Measurements from ENCODE around the gene TJP3. TPM values are rescaled to one million over a fixed set of nuclear protein-coding genes. Genes with fewer than 3 reads are reported as not detected.

TJP3 gene
- total and polyA plus RNA-seq, 2 donors = 1.4 to 3.3 TPM

DNA sequence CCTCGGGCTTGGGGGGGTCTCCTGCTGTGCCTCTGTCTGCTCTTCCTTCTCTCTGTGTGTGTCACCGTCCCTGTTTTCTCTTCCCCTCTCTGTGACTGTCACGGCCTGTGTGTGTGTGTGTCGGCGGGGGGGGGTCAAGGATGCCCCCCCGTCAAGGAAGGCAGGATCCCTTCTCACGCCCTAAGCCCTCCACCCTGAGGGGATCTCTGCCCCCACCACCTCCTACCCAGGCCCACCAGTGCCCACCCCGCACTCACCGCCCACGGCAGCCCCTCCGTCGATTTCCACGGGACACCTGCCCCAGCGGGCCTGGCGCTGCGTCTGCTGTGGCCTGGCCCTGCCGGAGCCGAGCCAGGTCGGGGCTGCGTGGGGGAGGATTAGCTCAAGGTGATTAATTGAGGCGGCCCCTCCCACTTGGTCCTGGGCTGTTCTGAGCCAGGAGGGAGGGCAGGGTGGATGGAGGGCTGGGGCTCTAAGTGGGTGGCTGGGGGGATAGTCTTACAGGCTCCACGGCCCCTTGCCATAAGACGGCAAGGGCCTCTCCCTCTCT is 63.8 kb downstream of the TJP3 start, which contains the start of gene RAX2:
Gene RAX2 (minus strand): TSS at position 323 of the 550 bp plus-strand sequence. CDS start 486 bp downstream, outside the sequence.
- H3K4me1 ChIP-seq (ENCODE audit: control insufficient read depth in 2 of 2, insufficient read depth in 2 of 2, low read length in 2 of 2) = no peaks in the 10 kb centered on the region
- H3K27me3 ChIP-seq (ENCODE audit: control insufficient read depth in 2 of 2, insufficient read depth in 1 of 2, low read length in 1 of 2) = no peaks in the 10 kb centered on the region
- H3K4me3 ChIP-seq (ENCODE audit: low read length in 2 of 2) = no peak within 1 kb of the TSS
- WGBS = 77% methylated on average over 23 of the region's 23 CpGs
- DNase-seq (ENCODE audit: low read depth in 6 of 9, low spot score in 9 of 9) = no peak
- H3K9me3 ChIP-seq (ENCODE audit: control insufficient read depth in 2 of 2, insufficient read depth in 1 of 2, low read length in 1 of 2) = no peaks in the 10 kb centered on the region
- H3K27ac ChIP-seq (ENCODE audit: low read depth in 1 of 2, low read length in 1 of 2) = no peak within 1 kb of the TSS
- peaks cover 18 to 28% of the 10 kb centered on the region in 2 donors for H3K36me3 ChIP-seq (ENCODE audit: control insufficient read depth in 2 of 2, insufficient read depth in 2 of 2, low read length in 1 of 2)

DNA sequence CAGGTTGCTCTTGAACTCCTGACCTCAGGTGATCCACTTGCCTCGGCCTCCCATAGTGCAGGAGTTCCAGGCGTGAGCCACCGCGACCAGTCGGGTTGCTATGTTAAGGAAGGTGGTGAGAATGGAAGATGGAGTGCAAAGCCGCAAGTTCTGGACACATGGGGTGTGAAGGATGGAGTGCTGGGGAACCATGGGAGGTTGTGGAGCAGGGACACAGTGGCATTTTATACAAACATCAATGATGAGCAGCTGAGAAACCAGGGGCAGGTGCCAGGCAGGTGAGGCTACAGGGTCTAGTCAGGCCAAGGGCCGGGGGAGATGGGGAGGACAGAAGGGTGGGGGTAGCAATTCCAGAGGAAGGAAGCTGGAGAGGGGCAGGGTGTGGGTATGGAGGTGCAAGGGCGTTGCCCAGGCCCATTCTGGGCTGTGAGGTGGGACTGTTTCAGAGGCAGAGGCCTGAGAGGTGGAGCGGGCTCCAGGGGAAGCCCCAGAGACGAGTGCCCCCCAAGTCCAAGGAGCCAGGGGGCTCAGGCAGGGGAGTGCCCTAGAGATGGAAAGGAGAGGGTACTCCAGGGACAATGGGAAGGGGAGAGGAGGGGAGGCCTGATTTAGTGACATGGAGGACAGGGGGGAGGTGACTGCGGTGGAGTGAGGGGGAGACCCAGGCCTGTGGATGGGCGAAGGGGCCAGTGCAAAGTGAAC is 65.8 kb downstream of the TJP3 start:
- Histone ChIP-seq H3K27ac (ENCODE audit: low read depth in 1 of 2, low read length in 1 of 2) (no peak overlapping the region), H3K36me3 (ENCODE audit: control insufficient read depth in 2 of 2, insufficient read depth in 2 of 2, low read length in 1 of 2) (peaks cover 1 to 9% of the 10 kb centered on the region in 2 donors), H3K4me1 (ENCODE audit: control insufficient read depth in 2 of 2, insufficient read depth in 2 of 2, low read length in 2 of 2) (no peaks in the 10 kb centered on the region), H3K9me3 (ENCODE audit: control insufficient read depth in 2 of 2, insufficient read depth in 1 of 2, low read length in 1 of 2) (peaks cover 0 to 12% of the 10 kb centered on the region in 2 donors), H3K27me3 (ENCODE audit: control insufficient read depth in 2 of 2, insufficient read depth in 1 of 2, low read length in 1 of 2) (no peaks in the 10 kb centered on the region), H3K4me3 (ENCODE audit: low read length in 2 of 2) (no peak overlapping the region)
- 95% methylated on average over 12 of the region's 12 CpGs for WGBS
- no peak for DNase-seq (ENCODE audit: low read depth in 6 of 9, low spot score in 9 of 9)

DNA sequence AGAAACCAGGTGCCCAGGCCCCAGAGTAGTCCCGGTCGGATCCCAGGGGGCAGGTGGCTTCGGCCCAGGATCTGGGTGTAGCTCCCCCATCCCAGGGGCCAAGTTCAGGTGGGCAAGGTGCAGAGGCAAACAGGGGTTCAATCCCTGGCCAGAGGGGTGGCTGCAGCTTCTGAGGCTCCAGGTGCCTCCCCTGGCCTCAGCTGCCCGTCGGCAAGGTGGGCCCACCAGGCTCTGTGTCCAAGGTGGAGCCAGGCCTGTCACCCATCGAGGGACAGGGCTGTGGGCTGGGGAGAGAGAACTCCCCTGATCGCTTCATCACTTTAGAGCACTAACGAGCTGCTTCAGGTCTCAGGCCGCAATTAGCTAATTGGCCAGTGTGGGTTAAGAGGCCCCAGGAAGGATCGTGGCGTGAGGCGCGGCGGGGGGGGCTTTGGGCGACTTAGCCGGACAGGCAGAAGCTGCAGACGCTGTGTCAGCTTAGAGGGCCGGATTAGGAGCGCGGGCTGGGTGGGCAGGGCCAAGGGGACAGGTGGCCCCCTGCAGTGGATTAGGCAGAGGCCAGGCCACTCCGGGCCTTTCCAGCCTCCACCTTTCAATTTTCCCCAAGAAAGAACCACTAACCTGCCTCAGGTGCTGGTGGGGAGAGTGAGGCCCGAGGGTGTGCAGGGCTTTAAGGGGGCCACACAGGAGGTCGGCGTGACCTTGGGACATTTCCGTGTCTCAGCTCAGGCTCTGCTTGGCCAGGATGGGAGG is 66.6 kb downstream of the TJP3 start:
- Histone ChIP-seq H3K27me3 (ENCODE audit: control insufficient read depth in 2 of 2, insufficient read depth in 1 of 2, low read length in 1 of 2) (no peaks in the 10 kb centered on the region), H3K27ac (ENCODE audit: low read depth in 1 of 2, low read length in 1 of 2) (no peak overlapping the region), H3K4me3 (ENCODE audit: low read length in 2 of 2) (no peak overlapping the region), H3K4me1 (ENCODE audit: control insufficient read depth in 2 of 2, insufficient read depth in 2 of 2, low read length in 2 of 2) (no peaks in the 10 kb centered on the region), H3K36me3 (ENCODE audit: control insufficient read depth in 2 of 2, insufficient read depth in 2 of 2, low read length in 1 of 2) (peaks cover 0 to under 1% of the 10 kb centered on the region in 2 donors), H3K9me3 (ENCODE audit: control insufficient read depth in 2 of 2, insufficient read depth in 1 of 2, low read length in 1 of 2) (peaks cover 0 to 20% of the 10 kb centered on the region in 2 donors)
- 85% methylated on average over 25 of the region's 25 CpGs for WGBS
- DNase-seq (ENCODE audit: low read depth in 6 of 9, low spot score in 9 of 9) = no peak

DNA sequence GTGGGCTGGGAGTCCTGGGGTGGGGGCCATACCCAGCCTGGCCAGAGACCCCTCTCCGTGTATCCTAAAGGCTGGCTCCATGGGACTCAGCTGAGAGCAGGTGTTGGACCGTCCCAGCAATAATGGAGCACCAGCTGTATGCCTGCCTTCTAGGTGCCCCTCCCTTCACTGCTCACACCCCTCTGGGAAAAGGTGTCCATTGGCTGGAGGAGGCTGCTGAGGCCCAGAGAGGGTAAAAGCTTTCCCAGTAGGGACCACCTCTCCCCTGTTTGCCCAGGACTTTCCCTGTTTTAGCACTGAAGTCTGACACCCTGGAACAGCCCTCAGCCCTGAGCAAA is 67.2 kb downstream of the TJP3 start:
- 95% methylated on average over 2 of the region's 2 CpGs for WGBS

DNA sequence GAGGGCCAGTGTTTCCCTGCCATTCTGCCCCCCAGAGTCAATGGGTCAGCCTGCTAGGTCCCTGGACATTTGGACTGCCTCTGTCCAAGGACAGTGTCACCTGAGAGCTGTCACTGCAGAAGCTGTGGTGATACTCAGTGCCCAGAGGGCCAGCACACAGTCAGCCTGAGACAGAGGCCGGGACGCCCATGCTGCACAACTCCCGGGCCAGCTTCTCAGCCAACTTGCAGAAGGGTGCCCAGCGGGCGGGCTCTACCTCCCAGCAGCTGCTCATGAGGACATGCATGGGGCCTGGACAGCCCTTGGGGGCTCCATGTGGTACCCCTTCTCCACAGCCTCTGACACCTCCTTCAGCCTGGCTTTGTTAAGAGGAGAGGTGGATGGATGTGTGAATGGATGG is 67.6 kb downstream of the TJP3 start:
- 92% methylated on average over 5 of the region's 5 CpGs for WGBS
- H3K4me1 ChIP-seq (ENCODE audit: control insufficient read depth in 2 of 2, insufficient read depth in 2 of 2, low read length in 2 of 2) = no peaks in the 10 kb centered on the region
- H3K27me3 ChIP-seq (ENCODE audit: control insufficient read depth in 2 of 2, insufficient read depth in 1 of 2, low read length in 1 of 2) = no peaks in the 10 kb centered on the region
- no peak for DNase-seq (ENCODE audit: low read depth in 6 of 9, low spot score in 9 of 9)
- no peaks in the 10 kb centered on the region for H3K36me3 ChIP-seq (ENCODE audit: control insufficient read depth in 2 of 2, insufficient read depth in 2 of 2, low read length in 1 of 2)
- H3K4me3 ChIP-seq (ENCODE audit: low read length in 2 of 2) = no peak overlapping the region
- H3K27ac ChIP-seq (ENCODE audit: low read depth in 1 of 2, low read length in 1 of 2) = no peak overlapping the region
- H3K9me3 ChIP-seq (ENCODE audit: control insufficient read depth in 2 of 2, insufficient read depth in 1 of 2, low read length in 1 of 2) = peaks cover 0 to 26% of the 10 kb centered on the region in 2 donors

More for the DNA sequence above, 67.2 kb downstream of the TJP3 start:
- H3K36me3 ChIP-seq (ENCODE audit: control insufficient read depth in 2 of 2, insufficient read depth in 2 of 2, low read length in 1 of 2) = no peaks in the 10 kb centered on the region
- no peak overlapping the region for H3K4me3 ChIP-seq (ENCODE audit: low read length in 2 of 2)
- peaks cover 0 to 21% of the 10 kb centered on the region in 2 donors for H3K9me3 ChIP-seq (ENCODE audit: control insufficient read depth in 2 of 2, insufficient read depth in 1 of 2, low read length in 1 of 2)
- no peak overlapping the region for H3K27ac ChIP-seq (ENCODE audit: low read depth in 1 of 2, low read length in 1 of 2)
- no peaks in the 10 kb centered on the region for H3K4me1 ChIP-seq (ENCODE audit: control insufficient read depth in 2 of 2, insufficient read depth in 2 of 2, low read length in 2 of 2)
- no peaks in the 10 kb centered on the region for H3K27me3 ChIP-seq (ENCODE audit: control insufficient read depth in 2 of 2, insufficient read depth in 1 of 2, low read length in 1 of 2)
- DNase-seq (ENCODE audit: low read depth in 6 of 9, low spot score in 9 of 9) = no peak

DNA sequence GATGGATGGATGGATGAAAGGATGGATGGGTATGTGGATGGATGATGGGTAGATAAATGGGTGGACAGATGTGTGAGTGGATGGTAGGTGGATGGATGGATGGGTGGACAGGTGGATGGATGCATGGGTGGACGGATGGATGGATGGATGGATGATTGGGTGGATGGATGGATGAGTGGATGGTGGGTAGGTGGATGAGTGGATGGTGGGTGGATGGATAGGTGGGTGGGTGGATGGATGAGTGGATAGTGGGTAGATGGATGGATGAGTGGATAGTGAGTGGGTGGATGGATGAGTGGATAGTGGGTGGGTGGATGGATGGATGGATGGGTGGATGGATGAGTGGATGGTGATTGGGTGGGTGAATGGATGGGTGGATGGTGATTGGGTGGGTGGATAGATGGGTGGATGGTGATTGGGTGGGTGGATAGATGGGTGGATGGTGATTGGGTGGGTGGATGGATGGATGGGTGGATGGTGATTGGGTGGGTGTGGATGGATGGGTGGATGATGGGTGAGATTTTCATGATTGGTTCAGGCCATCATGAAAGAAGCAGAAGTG is 68.4 kb downstream of the TJP3 start:
- H3K27ac ChIP-seq (ENCODE audit: low read depth in 1 of 2, low read length in 1 of 2) = no peak overlapping the region

DNA sequence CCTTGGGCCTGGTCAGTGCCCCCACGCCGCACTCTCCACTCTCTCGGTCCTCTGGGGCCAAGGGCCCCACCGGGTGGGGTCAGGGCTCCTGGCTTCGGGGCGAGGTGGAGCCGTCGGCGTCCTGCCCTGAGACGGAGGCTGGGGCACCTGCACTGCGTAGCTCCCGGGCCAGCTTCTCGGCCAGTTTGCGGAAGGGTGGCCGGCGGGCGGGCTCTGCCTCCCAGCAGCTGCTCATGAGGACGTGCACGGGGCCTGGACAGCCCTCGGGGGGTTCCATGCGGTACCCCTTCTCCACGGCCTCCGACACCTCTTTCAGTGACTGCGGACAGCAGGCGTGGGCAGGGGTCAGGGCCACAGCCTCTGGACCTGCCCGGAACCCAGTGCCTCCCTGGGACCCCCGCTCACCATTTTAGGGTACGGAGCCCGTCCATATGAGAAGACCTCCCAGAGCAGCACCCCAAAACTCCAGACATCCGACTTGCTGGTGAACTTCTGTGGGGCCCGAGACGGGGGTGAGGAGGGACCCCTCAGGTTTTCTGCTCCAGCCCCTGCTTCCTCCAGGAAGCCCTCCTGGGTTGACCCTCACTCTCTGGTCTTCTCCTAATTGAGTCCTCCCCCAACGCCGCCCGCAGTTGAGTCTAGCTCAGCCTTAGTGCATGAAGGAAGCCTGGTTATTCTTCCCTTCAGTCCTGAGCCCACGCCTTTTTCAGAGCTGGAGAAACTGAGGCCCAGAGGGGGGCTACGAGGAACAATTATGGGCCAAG is 70.1 kb downstream of the TJP3 start:
- WGBS = 97% methylated on average over 37 of the region's 37 CpGs
- DNase-seq (ENCODE audit: low read depth in 6 of 9, low spot score in 9 of 9) = no peak
- no peaks in the 10 kb centered on the region for H3K4me1 ChIP-seq (ENCODE audit: control insufficient read depth in 2 of 2, insufficient read depth in 2 of 2, low read length in 2 of 2)
- peaks cover 11 to 49% of the 10 kb centered on the region in 2 donors for H3K9me3 ChIP-seq (ENCODE audit: control insufficient read depth in 2 of 2, insufficient read depth in 1 of 2, low read length in 1 of 2)
- H3K27ac ChIP-seq (ENCODE audit: low read depth in 1 of 2, low read length in 1 of 2) = no peak overlapping the region
- no peaks in the 10 kb centered on the region for H3K36me3 ChIP-seq (ENCODE audit: control insufficient read depth in 2 of 2, insufficient read depth in 2 of 2, low read length in 1 of 2)
- H3K4me3 ChIP-seq (ENCODE audit: low read length in 2 of 2) = no peak overlapping the region
- H3K27me3 ChIP-seq (ENCODE audit: control insufficient read depth in 2 of 2, insufficient read depth in 1 of 2, low read length in 1 of 2) = no peaks in the 10 kb centered on the region

More for the DNA sequence above, 68.4 kb downstream of the TJP3 start:
- Histone ChIP-seq H3K27me3 (ENCODE audit: control insufficient read depth in 2 of 2, insufficient read depth in 1 of 2, low read length in 1 of 2) (no peaks in the 10 kb centered on the region), H3K4me1 (ENCODE audit: control insufficient read depth in 2 of 2, insufficient read depth in 2 of 2, low read length in 2 of 2) (no peaks in the 10 kb centered on the region), H3K36me3 (ENCODE audit: control insufficient read depth in 2 of 2, insufficient read depth in 2 of 2, low read length in 1 of 2) (no peaks in the 10 kb centered on the region), H3K9me3 (ENCODE audit: control insufficient read depth in 2 of 2, insufficient read depth in 1 of 2, low read length in 1 of 2) (peaks cover 3 to 33% of the 10 kb centered on the region in 2 donors), H3K4me3 (ENCODE audit: low read length in 2 of 2) (no peak overlapping the region)
- WGBS = 100% methylated on average over 1 of the region's 1 CpG
- DNase-seq (ENCODE audit: low read depth in 6 of 9, low spot score in 9 of 9) = no peak

DNA sequence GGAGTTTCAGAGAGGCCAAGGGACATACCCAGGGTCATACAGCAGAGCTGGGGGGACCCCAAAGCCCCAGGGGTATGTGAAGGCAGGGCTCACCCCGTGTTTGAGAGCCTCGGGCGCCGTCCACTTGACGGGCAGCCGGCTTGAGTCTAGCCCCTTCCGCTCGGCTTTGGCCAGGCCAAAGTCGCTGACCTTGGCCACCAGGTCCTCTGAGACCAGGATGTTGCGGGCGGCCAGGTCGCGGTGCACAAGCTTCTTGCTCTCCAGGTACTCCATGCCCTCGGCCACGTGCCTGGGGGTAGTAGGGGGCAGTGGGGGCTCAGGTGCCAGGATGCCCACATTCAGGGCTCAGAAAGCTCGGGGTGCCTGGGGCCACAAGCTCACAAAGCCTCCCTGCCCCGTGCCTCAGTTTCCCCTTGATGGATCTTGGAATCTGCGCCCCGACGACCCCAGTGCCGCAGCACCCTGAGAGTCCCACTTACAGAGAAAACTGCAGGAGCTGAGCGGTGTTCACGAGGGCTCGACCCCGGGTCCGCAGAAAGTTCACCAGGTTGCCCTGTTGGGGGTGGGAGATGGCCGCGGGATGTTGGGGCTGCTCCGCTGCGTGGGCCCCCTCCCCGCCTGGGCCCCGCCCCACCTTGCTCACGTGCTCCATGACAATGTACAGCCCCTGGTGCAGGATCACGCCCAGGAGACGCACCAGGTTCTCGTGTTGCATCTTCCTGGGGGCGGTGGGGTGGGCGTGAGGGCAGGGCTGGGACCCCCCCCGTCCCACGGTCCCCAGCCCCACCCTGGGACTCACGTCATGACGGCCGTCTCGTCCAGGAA is 70.9 kb downstream of the TJP3 start:
- Histone ChIP-seq H3K9me3 (ENCODE audit: control insufficient read depth in 2 of 2, insufficient read depth in 1 of 2, low read length in 1 of 2) (peaks cover 11 to 49% of the 10 kb centered on the region in 2 donors), H3K4me1 (ENCODE audit: control insufficient read depth in 2 of 2, insufficient read depth in 2 of 2, low read length in 2 of 2) (no peaks in the 10 kb centered on the region), H3K4me3 (ENCODE audit: low read length in 2 of 2) (no peak overlapping the region), H3K36me3 (ENCODE audit: control insufficient read depth in 2 of 2, insufficient read depth in 2 of 2, low read length in 1 of 2) (no peaks in the 10 kb centered on the region), H3K27ac (ENCODE audit: low read depth in 1 of 2, low read length in 1 of 2) (no peak overlapping the region), H3K27me3 (ENCODE audit: control insufficient read depth in 2 of 2, insufficient read depth in 1 of 2, low read length in 1 of 2) (peaks cover under 1 to 6% of the 10 kb centered on the region in 2 donors)
- WGBS = 91% methylated on average over 44 of the region's 44 CpGs
- no peak for DNase-seq (ENCODE audit: low read depth in 6 of 9, low spot score in 9 of 9)

Measured in thymus (tissue), 11 donors.